COLO668 (cell line): ENCODE measurements around the gene CCDC89.
"Not testable (repeated sequence)": the region's sequence is repeated elsewhere in the genome, so short reads cannot be mapped to it uniquely, and the experiment has no call there.

Experiments used
- DNase-seq: peaks from one replicate; lab custom pipeline; 2025; ENCODE audit not compliant: unreplicated experiment; lab: John Stamatoyannopoulos, UW

Gene CCDC89

DNA sequence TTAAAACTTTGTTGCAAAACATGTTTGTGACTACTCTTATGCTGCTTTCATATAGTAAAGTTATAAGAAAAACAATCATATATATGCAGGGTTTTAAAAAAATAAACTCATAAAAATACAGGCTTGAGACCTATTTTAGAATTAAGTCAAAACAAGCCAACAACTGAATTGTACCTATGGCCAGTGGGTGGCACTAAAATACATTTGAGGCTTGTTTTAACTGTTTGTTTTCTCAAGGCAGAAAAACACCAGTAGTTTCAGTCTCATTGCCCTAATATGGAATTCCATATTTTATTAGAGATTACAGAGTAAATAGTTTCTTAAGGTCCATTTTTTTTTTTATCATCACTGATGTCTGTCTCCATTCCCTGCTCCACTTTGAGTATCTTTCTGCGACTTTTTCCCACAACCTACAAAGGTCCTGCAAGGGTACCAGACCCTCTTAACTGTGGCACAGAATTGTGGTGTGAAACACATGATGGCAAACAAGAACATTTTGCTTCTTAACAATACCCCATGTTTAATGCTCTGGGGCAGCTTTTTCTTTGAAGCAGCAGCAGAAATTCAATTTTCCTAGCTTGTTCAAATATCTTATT, 8.5 kb upstream of the CCDC89 start:
- DNase-seq = no peak

DNA sequence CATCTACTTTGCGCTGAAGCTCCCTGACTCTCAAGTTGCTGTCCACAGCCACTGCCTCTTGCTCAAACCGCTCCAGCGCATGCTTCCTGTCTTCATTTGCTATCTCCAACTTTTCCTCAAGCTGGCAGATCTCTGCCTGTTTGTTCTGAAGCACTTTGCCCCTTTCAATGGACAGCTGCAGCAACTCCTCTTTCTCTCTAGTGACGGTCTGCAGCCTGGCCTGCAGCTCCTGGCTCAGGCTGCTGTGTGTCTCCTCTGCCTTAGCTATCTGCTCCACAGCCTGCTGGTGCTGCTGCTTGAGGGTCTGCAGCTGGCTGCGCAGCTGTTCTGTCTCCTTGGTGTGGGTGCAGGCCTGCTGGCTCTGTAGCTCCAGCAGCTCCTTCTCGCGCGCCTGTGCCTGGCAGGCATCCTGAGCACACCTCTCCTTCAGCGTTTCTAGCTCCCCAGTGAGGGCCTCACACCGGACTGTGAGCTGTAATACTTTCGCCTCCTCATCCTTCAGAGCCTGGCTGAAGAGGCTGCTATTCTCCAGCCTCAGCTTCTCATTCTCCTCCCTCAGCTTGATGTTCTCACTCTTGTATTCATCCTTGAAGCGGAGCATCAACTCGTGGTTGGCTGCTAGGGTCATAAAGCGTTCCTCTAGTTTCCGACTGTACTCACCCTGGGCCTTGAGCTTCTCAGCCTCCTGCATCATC, 723 bp downstream of the CCDC89 start:
- DNase-seq = no peak

DNA sequence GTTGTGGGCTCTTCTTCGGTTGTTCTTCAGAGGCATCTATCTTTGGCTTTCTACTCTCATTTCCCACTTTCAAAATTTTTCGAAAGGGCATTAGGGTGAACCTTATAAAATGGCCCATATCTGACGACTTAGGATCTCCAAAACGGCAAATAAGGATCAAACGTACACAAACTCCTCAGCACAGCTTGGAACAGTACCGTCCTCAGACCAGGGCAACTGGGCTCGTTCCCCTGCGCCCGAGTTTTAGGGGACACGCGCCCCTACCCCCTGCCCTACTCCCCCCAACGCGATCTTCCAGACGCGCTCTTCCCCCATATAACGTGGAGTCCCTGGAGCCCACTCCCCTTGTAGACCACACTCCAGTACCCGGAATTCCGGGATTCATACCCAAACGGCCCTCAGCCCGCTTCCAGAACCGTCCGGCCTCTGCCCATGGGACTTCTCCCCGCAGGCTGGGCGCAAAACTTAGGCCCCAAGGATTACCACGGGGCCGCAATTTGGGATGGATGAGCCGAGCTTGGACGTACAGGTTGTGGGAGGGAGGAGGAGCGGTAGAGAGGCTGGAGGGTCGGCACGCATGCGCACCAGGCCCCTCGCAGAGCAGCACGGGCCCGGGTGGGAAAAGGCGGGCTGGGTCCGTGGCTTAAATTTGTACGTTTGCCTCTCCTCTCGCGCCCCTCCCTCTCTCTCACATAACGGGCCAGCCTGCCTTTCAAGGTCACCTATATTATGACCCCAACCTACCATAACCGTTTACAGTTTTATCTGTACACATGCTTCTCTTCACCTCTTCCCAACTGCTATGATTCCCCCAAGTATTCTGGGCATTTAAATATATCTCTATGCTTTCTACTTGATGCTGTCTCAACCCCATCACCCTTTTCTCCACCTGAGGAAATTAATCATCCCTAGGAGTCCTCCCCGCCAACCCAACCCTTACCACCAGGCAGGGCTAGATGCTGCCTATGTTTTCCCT, 3.4 kb downstream of the CCDC89 start:
- no peak for DNase-seq

DNA sequence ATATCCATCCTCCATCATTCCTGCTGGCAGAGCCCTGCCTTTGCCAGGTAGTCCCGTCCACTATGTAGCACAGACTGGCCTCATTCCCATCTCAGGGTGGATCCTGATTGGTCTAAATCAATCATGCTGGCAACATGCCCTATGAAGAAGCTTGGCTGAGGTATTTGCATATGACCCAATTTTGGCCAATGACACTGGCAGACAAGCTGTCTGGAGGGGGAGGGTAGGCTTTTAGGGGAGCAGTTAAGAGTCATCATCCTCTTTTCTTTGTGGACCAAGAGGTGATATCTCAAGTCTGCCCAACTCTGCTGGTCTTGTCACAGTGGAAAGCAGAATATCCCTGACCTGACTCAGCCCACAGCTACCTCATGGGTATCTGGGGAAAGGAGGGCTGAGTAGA, 5.1 kb downstream of the CCDC89 start:
- no peak for DNase-seq

DNA sequence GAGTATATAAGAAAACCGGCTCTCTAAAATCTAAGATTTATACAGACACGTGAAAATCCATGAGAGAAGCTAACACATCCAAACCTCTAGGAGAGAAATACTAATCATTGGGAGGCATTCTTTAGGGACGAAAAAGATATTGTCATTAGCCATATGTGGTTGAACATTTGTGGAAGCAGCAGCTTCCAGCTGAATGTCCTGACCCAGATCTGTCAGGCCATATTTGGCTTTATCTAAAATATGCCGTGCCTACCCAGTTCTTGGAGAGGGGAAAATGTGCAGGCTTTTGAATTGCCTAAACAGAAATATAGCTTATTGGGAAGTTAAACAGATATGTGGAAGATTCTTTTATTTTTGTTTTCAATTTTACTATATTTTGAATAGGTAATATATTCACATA, 6.4 kb downstream of the CCDC89 start:
- no peak for DNase-seq

DNA sequence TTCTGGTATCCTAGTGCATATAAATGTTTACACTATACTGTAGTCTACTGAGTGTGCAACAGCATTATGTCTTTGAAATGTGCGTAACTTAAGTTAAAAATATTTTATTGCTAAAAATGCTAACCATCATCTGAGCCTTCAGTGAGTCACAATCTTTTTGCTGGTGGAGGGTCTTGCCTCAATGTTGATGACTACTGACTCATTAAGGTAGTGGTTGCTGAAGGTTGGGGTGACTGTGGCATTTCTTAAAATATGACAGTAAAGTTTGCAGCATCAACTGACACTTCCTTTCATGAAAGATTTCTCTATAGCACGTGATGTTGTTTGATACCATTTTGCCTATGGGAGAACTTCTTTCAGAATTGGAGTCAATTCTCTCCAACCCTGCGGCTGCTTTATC, 12.6 kb downstream of the CCDC89 start:
- no peak for DNase-seq

DNA sequence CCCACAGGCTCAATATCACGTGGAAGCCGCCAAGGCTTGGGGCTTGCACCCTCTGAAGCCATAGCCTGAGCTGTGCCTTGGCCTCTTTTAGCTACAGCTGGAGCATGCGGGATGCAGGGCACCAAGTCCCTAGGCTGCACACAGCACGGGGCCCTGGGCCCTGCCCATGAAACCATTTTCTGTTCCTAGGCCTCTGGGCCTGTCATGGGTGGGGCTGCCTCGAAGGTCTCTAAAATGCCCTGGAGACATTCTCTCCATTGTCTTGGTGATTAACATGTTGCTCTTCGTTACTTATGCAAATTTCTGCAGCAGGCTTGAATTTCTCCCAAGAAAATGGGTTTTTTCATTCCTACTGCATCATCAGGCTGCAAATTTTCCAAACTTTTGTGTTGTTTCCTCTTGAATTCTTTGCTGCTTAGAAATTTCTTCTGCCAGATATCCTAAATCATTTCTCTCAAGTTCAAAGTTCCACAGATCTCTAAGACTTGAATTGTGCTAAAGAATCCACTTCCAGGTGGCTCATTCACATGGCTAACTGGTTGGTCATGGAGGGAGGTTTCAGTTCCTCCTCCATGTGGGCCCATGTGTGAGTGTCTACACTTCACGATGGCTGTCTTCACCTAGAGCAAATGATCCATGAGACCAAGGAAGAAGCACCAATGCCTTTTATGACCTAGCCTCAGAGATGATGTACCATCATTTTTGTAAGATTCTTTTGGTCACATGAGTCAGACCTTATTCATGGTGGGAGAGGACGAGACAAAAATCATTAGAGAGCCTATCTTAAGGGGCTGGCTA, 13.7 kb downstream of the CCDC89 start:
- DNase-seq = no peak

DNA sequence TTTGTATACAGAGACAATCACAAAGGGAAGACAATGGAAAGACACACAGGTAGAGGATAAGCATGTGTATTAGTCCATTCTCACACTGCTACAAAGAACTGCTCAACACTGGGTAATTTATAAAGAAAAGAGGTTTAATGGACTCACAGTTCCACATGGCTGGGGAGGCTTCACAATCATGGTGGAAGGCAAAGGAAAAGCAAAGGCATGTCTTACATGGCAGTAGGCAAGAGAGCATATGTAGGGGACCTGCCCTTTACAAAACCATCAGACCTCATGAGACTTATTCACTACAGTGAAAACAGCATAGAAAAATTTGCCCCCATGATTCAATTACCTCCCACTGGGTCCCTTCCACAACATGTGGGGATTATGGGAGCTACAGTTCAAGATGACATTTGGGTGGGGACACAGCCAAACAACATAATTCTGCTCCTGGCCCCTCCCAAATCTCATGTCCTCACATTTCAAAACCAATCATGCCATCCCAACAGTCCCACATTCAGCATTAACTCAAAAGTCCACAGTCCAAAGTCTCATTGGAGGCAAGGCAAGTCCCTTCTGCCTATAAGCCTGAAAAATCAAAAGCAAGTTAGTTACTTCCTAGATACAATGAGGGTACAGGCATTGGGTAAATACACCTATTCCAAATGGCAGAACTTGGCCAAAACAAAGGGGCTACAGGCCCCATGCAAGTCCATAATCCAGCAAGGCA, 14.9 kb downstream of the CCDC89 start:
- DNase-seq = not testable (repeated sequence)

DNA sequence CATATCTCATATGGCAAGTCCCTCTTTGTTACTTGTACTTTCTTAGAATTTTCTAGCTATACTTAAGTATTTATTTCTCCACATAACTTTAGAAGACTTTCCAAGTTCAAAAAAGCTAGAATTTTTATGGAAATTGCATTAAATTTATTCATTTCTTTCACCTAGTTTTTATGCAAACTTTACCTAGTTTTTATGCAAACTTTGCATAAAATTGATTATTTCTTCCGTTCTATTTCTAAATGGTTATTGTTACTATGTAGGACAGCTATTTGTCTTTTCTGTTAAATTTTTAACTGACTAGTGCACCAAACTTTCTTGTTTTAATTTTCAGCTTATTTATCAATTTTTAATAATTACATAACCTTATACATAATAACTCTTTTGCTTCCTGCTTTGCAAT, 17.8 kb downstream of the CCDC89 start:
- DNase-seq = no peak

DNA sequence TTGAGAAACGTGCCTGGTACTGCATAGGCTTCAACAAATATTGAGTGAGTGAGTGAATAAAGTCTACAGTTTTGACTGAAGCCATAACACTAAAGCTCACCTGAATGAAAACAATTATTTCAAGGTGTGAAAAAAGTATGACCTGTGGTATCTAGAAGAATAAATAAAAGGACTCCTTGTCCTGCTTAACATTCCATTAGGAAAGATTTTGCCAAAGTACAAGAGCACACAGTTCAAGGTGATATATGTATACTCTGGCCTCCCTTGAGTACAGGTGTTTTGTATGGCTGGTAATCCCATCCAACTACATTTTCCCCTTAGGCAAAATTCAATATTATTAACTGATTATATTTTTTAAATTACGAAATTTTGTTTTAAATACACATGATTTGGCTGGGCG, 19.3 kb downstream of the CCDC89 start:
- no peak for DNase-seq

DNA sequence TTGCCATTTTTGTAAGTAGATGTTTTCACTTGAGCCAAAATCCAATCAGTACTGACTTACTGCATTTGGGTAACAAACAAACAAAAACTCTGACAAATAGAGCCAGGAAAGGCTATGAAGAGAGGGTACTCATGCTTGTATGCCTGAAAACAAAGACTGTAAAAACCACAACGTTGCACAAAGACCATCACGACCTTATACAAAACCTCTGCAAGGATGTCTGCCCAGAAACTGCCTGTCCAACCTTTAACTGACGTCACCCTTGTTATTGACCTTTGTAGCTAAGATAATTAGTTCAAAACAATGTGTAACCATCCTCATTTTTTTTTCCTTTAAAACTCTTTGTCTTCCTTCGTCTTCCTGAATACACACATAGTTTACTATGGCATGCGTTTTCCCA, 20.3 kb downstream of the CCDC89 start:
- DNase-seq = no peak

DNA sequence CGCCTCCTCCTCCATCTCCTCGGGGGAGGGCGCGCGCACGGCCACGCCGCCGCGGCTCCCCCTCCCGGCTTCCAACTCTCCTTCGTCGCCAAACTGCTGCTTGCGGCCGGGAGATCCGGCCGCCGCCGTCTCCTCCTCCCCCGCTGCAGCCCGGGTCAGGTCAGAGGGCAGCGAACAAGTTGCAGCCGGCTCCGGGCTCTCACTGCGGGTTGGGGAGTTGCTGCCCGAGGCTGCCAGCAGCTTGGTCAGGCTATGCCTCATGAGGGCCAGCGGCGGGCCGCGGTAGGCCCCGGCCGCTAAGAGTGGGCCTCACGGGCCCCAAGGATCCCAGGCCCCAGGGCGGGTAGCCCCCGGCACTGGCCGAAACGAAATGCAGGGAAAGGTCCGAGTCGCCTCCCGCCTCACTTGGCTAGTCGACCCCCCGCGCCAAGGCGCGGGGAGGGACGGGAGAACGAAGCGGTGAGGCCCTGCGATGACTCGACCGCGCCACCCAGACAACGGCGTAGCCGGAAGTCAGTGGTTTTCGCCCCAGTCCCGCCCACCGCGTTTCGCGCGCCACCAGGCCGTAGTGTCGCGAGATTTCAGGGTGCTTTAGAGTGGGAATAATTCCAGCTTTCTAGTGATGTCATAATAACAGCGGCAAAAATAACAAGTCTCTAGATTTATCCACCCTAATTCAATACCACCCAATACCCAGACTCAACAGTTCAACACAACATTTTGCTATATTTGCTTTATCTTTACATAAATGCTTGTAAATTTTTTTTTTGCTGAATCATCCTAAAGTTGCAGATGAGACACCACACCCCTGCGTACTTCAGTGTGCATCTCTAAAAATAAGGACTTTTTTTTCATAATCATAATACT, 21.1 kb downstream of the CCDC89 start, which contains the start of gene CREBZF:
Gene CREBZF (minus strand): TSS at position 515 of the 867 bp plus-strand sequence. CDS start 254 bp downstream, at position 261.
- DNase-seq = peak; percentile 93

DNA sequence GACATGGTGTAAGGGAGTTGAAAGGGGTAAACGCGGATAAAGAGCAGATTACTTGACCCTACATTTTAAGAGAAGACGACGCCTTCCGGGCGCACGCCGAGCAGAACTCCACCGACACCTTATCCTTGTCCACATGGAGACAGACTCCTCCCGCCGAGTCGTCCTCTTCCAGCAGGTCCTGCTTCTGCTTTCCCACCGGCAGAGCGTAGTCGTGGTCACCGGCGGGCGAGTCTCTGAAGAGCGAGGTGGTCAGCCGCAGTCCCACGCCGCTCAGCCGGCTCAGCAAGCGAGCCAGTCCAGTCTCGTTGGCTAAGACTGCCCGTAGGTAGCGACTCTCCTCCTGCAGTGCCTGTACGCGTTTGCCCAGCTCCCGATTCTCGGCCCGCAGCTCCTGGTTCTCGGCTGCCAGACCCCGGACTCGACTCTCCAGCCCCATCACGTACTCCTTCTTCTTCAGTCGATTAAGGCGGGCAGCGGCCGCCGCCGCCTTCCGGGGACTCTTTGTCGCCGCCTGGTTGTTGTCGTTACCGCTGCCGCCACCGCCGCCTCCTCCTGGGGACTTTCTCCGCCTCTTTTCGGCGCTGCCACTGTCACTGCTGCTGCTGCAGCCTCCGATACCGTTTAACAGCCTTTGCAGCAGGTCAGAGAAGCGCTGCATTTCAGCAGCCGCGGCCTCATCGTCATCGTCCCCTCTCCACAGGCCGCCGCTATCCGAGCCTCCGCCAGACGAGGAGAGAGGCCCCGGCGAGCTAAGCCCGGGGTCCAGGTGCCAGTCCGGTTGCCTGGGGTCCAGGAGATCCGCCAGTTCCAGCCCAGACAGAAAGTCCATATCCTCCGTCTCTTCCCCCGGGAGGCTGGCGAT, 22.0 kb downstream of the CCDC89 start:
- DNase-seq = peak; percentile 81

DNA sequence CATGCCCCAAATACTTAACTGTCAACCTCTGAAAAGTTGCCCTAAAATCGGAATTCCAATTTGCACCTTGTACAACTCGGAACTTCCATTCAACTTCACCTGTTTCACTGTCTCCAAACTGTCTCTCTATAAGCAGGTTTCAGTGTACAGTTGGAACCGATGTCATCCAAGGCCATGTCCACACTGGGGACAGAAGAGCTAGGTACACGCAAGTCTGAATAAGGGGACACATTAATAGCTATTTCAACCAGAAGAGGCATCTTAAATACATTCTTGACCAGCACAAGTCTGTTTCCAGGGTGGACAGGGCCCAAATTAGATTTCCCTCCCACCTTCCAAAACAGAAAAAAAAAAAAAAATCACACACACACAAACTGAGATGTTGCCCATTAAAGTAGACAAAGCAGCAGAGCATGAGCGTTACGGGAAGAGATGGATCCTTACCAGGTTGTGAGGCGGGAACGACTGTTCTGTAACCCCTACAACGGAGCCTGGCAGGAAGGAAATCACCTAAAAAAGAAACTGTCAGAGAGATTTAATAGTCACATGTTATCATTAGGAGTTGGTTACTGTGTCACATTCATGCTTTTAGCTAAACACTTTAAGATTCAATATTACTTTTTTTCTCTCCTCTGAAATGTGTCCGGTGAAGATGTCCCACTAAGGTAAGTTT, 22.8 kb downstream of the CCDC89 start:
- DNase-seq = no peak

DNA sequence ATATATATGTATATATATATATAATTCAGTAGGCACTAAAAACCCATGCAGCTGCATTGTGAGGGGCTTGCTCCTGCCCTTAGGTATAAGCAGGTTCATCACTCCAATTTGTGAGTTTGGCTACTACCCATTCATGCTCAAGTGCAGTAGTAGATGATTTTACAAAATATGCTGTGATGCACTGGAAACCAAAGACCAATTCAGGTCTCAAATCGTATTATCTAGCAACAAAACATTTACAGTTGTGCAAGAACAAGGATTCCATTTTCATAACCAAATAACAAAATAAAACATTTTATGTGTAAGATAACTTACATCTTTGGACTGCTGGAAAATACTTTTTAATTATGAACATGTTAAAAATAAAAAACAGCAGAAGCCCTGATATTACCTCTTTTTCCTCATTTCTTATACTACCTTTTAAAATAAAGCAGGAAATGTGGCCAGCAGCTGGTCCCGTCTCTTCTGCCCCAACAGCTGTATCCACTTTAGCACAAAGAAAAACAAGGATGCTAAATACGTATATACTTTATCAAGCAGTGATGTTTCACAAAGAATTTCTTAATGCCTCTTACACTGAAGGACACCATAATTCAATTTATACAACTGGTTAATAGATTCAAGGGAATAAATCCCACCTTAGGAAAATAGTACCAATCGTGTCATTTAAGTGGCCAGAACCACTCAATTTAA, 23.9 kb downstream of the CCDC89 start:
- DNase-seq = no peak

DNA sequence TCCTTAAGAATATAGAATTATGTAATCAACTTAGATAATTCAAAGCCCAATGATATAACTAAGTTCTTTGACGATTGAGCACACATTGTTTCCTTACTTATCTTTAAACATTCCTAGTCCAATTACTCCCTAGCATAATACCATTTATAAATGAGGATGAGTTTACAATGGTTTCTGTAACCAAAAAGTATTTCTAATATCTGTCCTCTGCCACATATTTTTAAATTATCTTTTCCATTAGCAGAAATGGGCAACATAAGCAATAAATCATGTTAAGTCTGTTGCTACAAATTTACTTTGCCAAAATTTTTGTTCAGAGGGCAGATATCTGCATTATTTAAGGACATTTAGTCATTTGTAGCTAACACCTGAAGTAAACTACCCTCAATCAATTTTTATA, 27.8 kb downstream of the CCDC89 start:
- no peak for DNase-seq

DNA sequence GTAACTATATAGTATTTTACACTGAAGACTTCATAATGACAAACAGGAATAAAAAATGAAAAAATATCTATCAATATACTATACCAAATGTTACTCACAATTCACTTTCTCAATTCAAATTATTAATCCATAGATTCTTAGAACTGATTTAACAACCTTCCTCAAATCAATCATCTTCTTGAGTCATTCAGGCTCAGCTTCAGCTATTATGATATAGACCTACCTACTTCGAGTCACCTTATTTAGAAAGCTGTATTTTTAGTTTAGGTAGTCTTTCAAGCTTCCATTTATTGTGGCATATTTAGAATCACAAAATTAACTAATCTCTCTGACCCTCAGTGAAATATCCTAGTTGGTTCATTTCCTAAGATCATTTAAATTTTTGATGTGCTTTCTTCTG, 29.2 kb downstream of the CCDC89 start:
- no peak for DNase-seq
